Endodermal cell (in vitro differentiated cells): ENCODE measurements around the gene SLC29A1. TPM values are rescaled to one million over a fixed set of nuclear protein-coding genes. Genes with fewer than 3 reads are reported as not detected.

ENCODE experiments used
- DNase-seq: peaks from one replicate; pipeline ENCODE4 v3.0.0-alpha.2; 2017
- H3K27ac ChIP-seq: 2 replicates; pipeline ENCODE4 v1.5.1; 2013; ENCODE audit warnings: mild to moderate bottlenecking, low read depth, low read length, moderate library complexity
- H3K27me3 ChIP-seq: 2 replicates; pipeline ENCODE4 v1.6.1; 2013; ENCODE audit warnings: mild to moderate bottlenecking, low read length, moderate library complexity; ENCODE audit not compliant: insufficient read depth, control insufficient read depth, poor library complexity, severe bottlenecking
- H3K36me3 ChIP-seq: 2 replicates; pipeline ENCODE4 v1.7.0; 2013; ENCODE audit warnings: mild to moderate bottlenecking, low read length, moderate library complexity; ENCODE audit not compliant: control insufficient read depth, insufficient read depth
- H3K4me1 ChIP-seq: one replicate; pipeline ENCODE4 v1.7.0; 2013; ENCODE audit warnings: low read length; ENCODE audit not compliant: control insufficient read depth, insufficient read depth
- H3K4me3 ChIP-seq: 2 replicates; pipeline ENCODE4 v1.5.1; 2013; ENCODE audit warnings: mild to moderate bottlenecking, low read length, moderate library complexity
- H3K9ac ChIP-seq: 2 replicates; pipeline ENCODE4 v1.6.1; 2013; ENCODE audit warnings: mild to moderate bottlenecking, low read length, moderate library complexity; ENCODE audit not compliant: poor library complexity, severe bottlenecking; ENCODE audit errors: extremely low read depth
- H3K9me3 ChIP-seq: 2 replicates; pipeline ENCODE4 v1.6.1; 2013; ENCODE audit warnings: mild to moderate bottlenecking, low read length, moderate library complexity; ENCODE audit not compliant: control insufficient read depth
- H3K27ac Mint-ChIP-seq: 2 replicates; pipeline ENCODE4 v1.8.0; 2020; ENCODE audit warnings: mixed read lengths
- H3K27me3 Mint-ChIP-seq: 2 replicates; pipeline ENCODE4 v1.8.0; 2021; ENCODE audit warnings: mild to moderate bottlenecking, mixed read lengths; ENCODE audit not compliant: insufficient read depth
- H3K36me3 Mint-ChIP-seq: 2 replicates; pipeline ENCODE4 v1.8.0; 2020; ENCODE audit warnings: low read depth, mixed read lengths
- H3K4me1 Mint-ChIP-seq: 2 replicates; pipeline ENCODE4 v1.8.0; 2020; ENCODE audit warnings: mixed read lengths
- H3K4me3 Mint-ChIP-seq: 2 replicates; pipeline ENCODE4 v1.8.0; 2020; ENCODE audit warnings: mild to moderate bottlenecking, moderate library complexity, mixed read lengths
- H3K9me3 Mint-ChIP-seq: 2 replicates; pipeline ENCODE4 v1.8.0; 2020; ENCODE audit warnings: mild to moderate bottlenecking, mixed read lengths
- CTCF ChIP-seq: fragments of 200-600 bp; sonication (generic); conservative IDR thresholded peaks from 2 replicates; pipeline ENCODE4 v1.5.0; 2021; ENCODE audit warnings: antibody characterized with exemption, mild to moderate bottlenecking
- WGBS, 2 experiments: methylation state at CpG; one replicate each; pipeline versions ENCODE4 v1.1.5 to v1.1.7; 2013; ENCODE audit warnings: missing lambda C conversion rate in 2 of 2, mixed read lengths in 1 of 2; ENCODE audit not compliant: insufficient coverage in 1 of 2, insufficient read length in 1 of 2; 5-methylcytosine and 5-hydroxymethylcytosine counted together
- total RNA-seq, 2 donors: library from RNA; stranded (reverse); fragmentation: NEBNext Ultra II Directional in 1 of 2; extraction: Animal tissue kit (Norgen Biotek cat#: 25700) in 1 of 2; gene quantifications; 2 replicates in 1 of 2; 3 replicates in 1 of 2; pipeline ENCODE4 v1.2.1, GENCODE V29; 2021

The SLC29A1 gene
- total RNA-seq, 2 donors from 2014 or later: 129 to 155 TPM

GRCh38 chr6:44227148-44227793 lies 3.9 kb downstream of the SLC29A1 start:
- Histone ChIP-seq H3K9me3 (no peaks in the 10 kb centered on the region), H3K36me3 (peaks cover 7% of the 10 kb centered on the region), H3K4me1 (peaks cover 14% of the 10 kb centered on the region), H3K27ac (no peak overlapping the region), H3K9ac (no peak overlapping the region), H3K27me3 (no peaks in the 10 kb centered on the region), H3K4me3 (no peak overlapping the region)
- no peak overlapping the region for H3K4me3 Mint-ChIP-seq
- peak; percentile 70 for DNase-seq
- H3K36me3 Mint-ChIP-seq: peaks cover 32% of the 10 kb centered on the region
- no peak for TF ChIP-seq CTCF
- H3K9me3 Mint-ChIP-seq: no peaks in the 10 kb centered on the region
- peaks cover 33% of the 10 kb centered on the region for H3K4me1 Mint-ChIP-seq
- no peaks in the 10 kb centered on the region for H3K27me3 Mint-ChIP-seq
- WGBS, 2 experiments: 87 to 91% methylated on average over 5 to 7 of the region's 7 CpGs
- no peak overlapping the region for H3K27ac Mint-ChIP-seq

GRCh38 chr6:44228031-44228430 lies 4.6 kb downstream of the SLC29A1 start:
- Mint-ChIP-seq H3K36me3 (peaks cover 38% of the 10 kb centered on the region), H3K27me3 (no peaks in the 10 kb centered on the region), H3K4me1 (peaks cover 28% of the 10 kb centered on the region), H3K9me3 (no peaks in the 10 kb centered on the region), H3K27ac (no peak overlapping the region), H3K4me3 (no peak overlapping the region)
- Histone ChIP-seq H3K36me3 (peaks cover 13% of the 10 kb centered on the region), H3K27ac (no peak overlapping the region), H3K9ac (no peak overlapping the region), H3K27me3 (no peaks in the 10 kb centered on the region), H3K9me3 (no peaks in the 10 kb centered on the region), H3K4me1 (peaks cover 14% of the 10 kb centered on the region), H3K4me3 (no peak overlapping the region)
- TF ChIP-seq CTCF: no peak
- 79 to 80% methylated on average over 1 to 6 of the region's 6 CpGs for WGBS, 2 experiments
- DNase-seq: no peak

GRCh38 chr6:44228433-44228832 lies 5.0 kb downstream of the SLC29A1 start:
- peaks cover 13% of the 10 kb centered on the region for H3K36me3 ChIP-seq
- no peaks in the 10 kb centered on the region for H3K9me3 Mint-ChIP-seq
- peaks cover 28% of the 10 kb centered on the region for H3K4me1 Mint-ChIP-seq
- no peak overlapping the region for H3K9ac ChIP-seq
- H3K27ac Mint-ChIP-seq: no peak overlapping the region
- no peak overlapping the region for H3K27ac ChIP-seq
- no peak overlapping the region for H3K4me3 Mint-ChIP-seq
- TF ChIP-seq CTCF: no peak
- no peaks in the 10 kb centered on the region for H3K9me3 ChIP-seq
- 92 to 96% methylated on average over 4 to 7 of the region's 7 CpGs for WGBS, 2 experiments
- H3K4me1 ChIP-seq: peaks cover 14% of the 10 kb centered on the region
- no peak overlapping the region for H3K4me3 ChIP-seq
- no peak for DNase-seq
- H3K27me3 Mint-ChIP-seq: no peaks in the 10 kb centered on the region
- H3K27me3 ChIP-seq: no peaks in the 10 kb centered on the region
- peaks cover 39% of the 10 kb centered on the region for H3K36me3 Mint-ChIP-seq
